RCC 7860 (cell line): ENCODE data around the gene SNN.

Experiments used
- DNase-seq: peaks from one replicate; pipeline ENCODE4 v3.0.0-alpha.2; 2015; ENCODE audit warnings: low spot score
- FAIRE-seq: peaks from 2 replicates; lab custom pipeline; 2012; peaks lifted over from hg19 to GRCh38; lab: Jason Lieb, UNC

SNN gene

DNA sequence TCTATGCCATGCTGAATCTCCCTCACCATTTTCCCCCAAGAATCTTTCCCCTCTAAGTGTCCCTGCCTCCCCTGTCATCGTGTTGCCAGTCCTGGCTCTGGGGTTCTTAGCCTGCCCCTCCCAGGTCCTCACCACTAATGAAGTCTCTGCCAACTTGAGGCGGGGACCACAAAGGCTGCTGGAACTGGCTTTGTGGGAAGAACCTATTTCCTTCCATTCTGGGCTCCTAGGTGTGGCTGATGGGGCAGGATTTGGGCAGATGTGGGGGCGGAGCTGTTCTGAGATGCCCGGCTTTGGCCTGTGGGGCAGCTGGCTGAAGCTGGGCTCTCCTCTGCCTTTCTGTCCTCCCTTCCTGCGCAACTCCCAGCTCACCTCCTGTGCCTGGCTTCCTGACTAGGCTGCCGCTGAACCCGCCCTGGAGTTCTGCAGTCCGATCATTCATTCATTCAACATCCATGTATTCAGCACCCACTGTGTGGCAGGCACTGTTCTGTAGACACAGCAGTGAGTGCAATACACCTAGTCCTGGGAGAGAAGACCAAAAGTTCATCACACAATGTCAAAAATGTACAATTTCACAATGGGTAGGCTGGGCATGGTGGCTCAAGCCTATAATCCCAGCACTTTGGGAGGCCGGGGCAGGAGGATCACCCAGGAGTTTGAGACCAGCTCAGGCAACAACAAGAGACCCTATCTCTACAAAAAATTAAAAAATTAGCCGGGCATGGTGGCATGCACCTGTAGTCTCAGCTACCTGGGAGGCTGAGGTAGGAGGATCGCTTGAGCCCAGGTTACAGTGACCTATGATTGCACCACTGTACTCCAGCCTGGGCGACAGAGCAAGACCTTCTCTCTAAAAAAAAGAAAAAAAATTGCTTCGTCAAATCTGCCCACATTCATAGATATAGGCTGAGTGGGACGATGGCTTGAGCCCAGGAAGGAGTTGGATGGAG lies 1.9 kb upstream of the SNN start:
- FAIRE-seq: no peak
- DNase-seq: no peak

- FAIRE-seq: no peak
- no peak for DNase-seq
Measured at GRCh38 chr16:11667221-11667823, 933 bp upstream of the SNN start.

GRCh38 chr16:11668623-11669379 lies 546 bp downstream of the SNN start:
- no peak for FAIRE-seq
- no peak for DNase-seq

DNA sequence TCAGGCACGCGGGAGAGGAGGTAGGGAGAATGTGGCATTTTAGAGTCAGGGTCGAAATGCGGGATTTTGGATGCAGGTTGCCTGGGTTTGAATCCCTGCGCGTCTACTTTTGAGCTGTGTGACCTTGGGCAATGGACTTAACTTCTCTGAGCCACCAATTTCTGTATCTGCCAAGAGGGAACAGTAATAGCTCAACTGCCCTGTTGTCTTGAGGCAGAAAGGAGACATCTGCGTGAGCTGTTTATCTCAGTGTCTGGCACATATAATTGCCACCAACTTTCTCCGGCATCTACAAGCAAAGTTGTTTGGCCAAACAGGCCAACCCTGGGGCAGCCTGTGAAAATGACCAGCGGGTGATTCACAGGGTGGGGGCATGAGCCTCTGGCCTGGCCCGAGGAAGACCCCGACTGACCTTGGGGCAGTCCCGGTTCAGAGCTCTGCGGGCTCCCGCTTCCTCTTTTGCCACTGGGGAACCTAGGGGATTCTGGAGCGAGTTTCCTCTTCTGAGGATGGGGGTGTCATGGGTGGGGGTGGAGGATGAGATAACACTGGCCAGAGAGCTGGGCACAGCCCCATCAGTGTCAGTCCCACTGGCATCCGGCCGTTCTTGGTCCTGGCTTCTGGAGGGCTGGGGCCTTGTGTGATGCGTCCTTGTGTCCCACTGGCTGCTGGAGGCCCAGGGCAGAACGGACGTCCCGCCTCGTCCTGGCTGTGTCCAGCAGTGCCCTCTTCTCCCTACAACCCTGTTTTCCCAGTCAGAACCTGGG lies 1.3 kb downstream of the SNN start:
- DNase-seq (no peak), FAIRE-seq (no peak)

- FAIRE-seq: no peak
- no peak for DNase-seq
Measured at GRCh38 chr16:11670171-11671131, 2.2 kb downstream of the SNN start.

- FAIRE-seq: no peak
Measured at GRCh38 chr16:11671271-11671670, 3.0 kb downstream of the SNN start.

GRCh38 chr16:11671676-11672075 lies 3.4 kb downstream of the SNN start:
- FAIRE-seq (no peak), DNase-seq (no peak)

More at GRCh38 chr16:11671271-11671670, 3.0 kb downstream of the SNN start:
- no peak for DNase-seq

- FAIRE-seq (no peak), DNase-seq (no peak)
Measured at GRCh38 chr16:11672206-11673090, 4.2 kb downstream of the SNN start.

DNA sequence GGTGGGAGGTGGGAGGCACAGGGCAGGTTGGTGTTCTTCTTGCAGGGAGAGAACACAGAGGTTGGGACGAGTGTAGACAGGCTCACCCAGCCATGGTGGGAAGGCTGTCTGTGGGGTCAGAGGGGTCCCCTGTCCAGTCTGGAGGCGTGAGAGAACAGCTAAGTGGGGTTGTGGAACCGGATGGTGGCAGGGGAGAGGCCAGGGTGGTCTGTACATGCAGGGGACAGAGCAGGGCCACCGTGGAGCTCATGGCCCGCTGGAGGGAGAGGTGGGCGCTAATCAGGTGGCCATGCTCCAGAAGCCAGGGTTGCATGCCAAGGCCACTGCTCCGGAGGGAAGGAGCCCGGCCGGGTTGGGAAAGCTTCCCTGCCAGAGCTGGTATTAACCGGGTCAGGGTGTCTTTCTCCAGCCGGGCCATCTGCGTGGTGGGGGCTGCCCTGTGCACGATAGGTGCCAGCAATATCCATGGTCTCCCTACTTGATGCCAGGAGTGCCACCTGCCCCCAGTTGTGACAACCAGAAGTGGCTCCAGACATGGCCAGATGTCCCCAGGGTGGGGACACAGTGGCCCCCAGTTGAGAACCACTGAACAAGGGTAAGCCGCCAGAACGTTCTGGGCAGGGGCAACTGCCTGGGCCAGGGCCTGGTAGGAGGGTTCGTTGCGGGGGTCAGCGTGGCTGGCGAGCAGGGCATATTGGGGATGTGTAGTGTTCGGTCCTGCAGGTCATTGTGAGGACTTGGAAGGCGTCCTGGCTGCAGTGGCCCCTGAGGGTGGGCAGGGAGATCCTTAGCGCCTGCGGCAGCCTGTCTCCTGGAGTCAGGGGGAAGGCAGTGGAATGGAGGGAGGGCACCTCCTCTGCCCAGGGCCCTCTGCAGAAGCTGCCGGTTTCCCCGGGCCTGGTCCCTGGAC lies 5.1 kb downstream of the SNN start:
- FAIRE-seq (no peak), DNase-seq (no peak)

DNA sequence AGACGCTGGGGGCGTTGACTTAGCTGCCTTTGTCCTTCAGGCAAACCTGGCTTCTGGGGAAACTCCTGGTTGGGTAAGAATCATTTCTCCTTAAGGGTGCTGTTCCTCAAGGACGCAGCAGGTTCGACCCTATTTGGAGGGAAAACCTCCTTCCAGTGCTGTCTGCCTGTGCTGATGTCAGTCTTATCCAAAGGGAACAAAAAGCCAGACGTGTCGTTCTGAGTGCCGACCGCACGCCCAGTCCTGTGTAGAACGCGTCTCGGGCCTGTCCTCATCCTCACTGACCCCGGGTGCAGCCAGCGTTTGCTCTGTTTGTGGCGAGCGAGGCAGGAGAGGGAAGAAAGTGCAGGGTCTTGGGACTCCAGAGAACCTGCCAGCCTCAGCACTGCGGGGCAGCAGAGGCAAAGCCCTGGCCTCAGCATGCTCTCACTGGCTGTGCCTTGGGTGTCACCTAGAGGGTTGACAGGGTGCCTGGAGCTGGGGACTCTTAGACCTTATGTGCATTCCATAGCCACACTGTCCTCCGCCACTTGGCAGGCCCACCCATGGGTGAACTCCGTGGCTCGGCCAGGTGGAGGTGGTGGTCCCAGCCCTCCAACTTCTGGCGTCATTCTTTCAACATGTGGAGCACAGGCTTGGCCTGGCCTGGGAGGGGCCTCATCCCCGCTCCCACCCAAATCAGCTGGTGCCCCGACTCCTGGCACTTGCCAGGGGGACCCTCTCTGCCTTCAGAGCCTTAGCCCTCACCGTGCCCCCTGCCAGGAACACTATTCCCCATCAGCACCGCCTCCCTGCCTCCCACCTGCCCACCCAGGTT lies 6.0 kb downstream of the SNN start:
- DNase-seq (no peak), FAIRE-seq (no peak)

- peak; percentile 34 for DNase-seq
Measured at GRCh38 chr16:11674818-11675560, 6.7 kb downstream of the SNN start.

GRCh38 chr16:11675561-11676511 lies 7.6 kb downstream of the SNN start:
- FAIRE-seq (peak; percentile 78), DNase-seq (peak; percentile 67)

More at GRCh38 chr16:11674818-11675560, 6.7 kb downstream of the SNN start:
- no peak for FAIRE-seq

GRCh38 chr16:11676799-11677198 lies 8.5 kb downstream of the SNN start:
- no peak for FAIRE-seq
- DNase-seq: no peak

- DNase-seq (peak; percentile 82), FAIRE-seq (no peak)
Measured at GRCh38 chr16:11677451-11677951, 9.2 kb downstream of the SNN start.
